Left lung (tissue), 10 donors: ENCODE results near the gene EZR. TPM values are rescaled to one million over a fixed set of nuclear protein-coding genes. Genes with fewer than 3 reads are reported as not detected.

Experiments
- ATAC-seq: fragments of 200-7000 bp; cut with Tn5 transposase; one replicate; pipeline ENCODE4 v1.9.1; 2020; ENCODE audit warnings: moderate library complexity
- DNase-seq, 4 donors: peaks; one replicate each; pipeline ENCODE4 v3.0.0-alpha.2; 2013 to 2020
- H3K27ac ChIP-seq, 2 donors: fragments of 200-600 bp; sonication (generic) in 1 of 2; one replicate each; pipeline versions ENCODE4 v1.5.0 to v1.8.0; 2020 to 2021
- H3K27me3 ChIP-seq, 2 donors: fragments of 200-600 bp; sonication (generic) in 1 of 2; one replicate each; pipeline versions ENCODE4 v1.5.0 to v1.8.0; 2020 to 2021
- H3K36me3 ChIP-seq, 2 donors: fragments of 200-600 bp; sonication (generic) in 1 of 2; one replicate each; pipeline versions ENCODE4 v1.5.0 to v1.8.0; 2020 to 2021
- H3K4me1 ChIP-seq, 2 donors: fragments of 200-600 bp; one replicate each; pipeline ENCODE4 v1.8.0; 2021
- H3K4me3 ChIP-seq, 2 donors: fragments of 200-600 bp; sonication (generic) in 1 of 2; one replicate each; pipeline versions ENCODE4 v1.5.0 to v1.8.0; 2020 to 2021; ENCODE audit warnings: mild to moderate bottlenecking in 1 of 2
- H3K9me3 ChIP-seq, 2 donors: fragments of 200-600 bp; sonication (generic) in 1 of 2; one replicate each; pipeline versions ENCODE4 v1.5.0 to v1.8.0; 2020 to 2021
- intact Hi-C, 2 donors: fragments of 100-400 bp; cut with DNase I; formaldehyde crosslinking; loops; one replicate each; pipeline versions ENCODE4 v1.11.2 to v1.14.2; 2022
- polyA plus RNA-seq, 6 donors: library from polyadenylated mRNA; unstranded; fragments of 120-200 nt; gene quantifications; one replicate each; pipeline ENCODE4 v1.2.1, GENCODE V29; 2013; ENCODE audit not compliant: insufficient read length in 6 of 6
- total RNA-seq, 2 donors: library from RNA; stranded (reverse); fragmentation: NEBNext Ultra II Directional; extraction: Animal tissue kit (Norgen Biotek cat#: 25700); gene quantifications; one replicate each; pipeline ENCODE4 v1.2.1, GENCODE V29; 2021
- TF ChIP-seq, protein P1 (sequence below), 2 donors: fragments of 200-600 bp; sonication (generic) in 1 of 2; IDR thresholded peaks; one replicate each; pipeline versions ENCODE4 v1.5.0 to v1.8.0; 2021; ENCODE audit warnings: antibody characterized with exemption in 2 of 2
- donor health status: DM: no; HTN: yes; CAD: no.
- donor health status: DM: no; HTN: no; CAD: no.

EZR gene
- total and polyA plus RNA-seq, 8 donors: 140 to 328 (median 161) TPM

DNA sequence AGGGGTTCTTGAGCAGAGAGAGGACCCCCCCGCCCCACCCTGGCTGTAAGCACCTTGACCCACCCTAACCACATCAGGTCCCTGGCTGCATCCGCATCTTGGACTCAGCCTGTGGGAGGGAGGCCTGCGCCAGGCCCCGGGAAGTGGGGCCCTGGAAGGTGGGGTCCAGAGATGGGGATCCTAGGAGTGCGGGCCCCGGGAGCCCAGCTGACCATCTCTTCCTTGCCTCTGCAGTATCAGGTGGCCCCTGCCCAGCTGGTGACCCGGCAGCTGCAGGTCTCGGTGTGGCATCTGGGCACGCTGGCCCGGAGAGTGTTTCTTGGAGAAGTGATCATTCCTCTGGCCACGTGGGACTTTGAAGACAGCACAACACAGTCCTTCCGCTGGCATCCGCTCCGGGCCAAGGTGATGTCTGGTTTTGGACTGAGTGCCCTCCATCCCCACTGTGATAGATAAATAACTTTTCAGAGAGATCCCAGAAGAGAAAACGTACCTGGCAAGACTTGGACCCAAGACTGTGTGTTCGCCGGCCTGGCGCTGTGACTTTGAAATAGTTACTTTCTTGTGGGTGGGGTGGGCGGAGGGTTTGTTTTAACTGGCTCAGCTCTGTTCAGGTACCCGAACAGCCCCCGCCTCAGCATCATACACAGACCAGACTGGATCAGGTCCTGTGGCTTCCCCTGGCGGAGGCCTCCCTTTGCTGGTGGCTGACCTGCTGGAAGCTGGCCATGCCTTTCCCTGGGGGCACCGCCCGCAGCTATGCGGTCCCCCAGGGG lies 62.0 kb downstream of the EZR start:
- ATAC-seq (no peak), DNase-seq (no peak)
- no peak overlapping the region for H3K27ac ChIP-seq
- no peaks in the 10 kb centered on the region for H3K27me3 ChIP-seq
- peaks cover 0 to 9% of the 10 kb centered on the region in 2 donors for H3K36me3 ChIP-seq
- no peak overlapping the region for H3K4me3 ChIP-seq
- H3K9me3 ChIP-seq: no peaks in the 10 kb centered on the region
- no peaks in the 10 kb centered on the region for H3K4me1 ChIP-seq
- intact Hi-C loops: no loop called here
- TF ChIP-seq, protein P1, sequence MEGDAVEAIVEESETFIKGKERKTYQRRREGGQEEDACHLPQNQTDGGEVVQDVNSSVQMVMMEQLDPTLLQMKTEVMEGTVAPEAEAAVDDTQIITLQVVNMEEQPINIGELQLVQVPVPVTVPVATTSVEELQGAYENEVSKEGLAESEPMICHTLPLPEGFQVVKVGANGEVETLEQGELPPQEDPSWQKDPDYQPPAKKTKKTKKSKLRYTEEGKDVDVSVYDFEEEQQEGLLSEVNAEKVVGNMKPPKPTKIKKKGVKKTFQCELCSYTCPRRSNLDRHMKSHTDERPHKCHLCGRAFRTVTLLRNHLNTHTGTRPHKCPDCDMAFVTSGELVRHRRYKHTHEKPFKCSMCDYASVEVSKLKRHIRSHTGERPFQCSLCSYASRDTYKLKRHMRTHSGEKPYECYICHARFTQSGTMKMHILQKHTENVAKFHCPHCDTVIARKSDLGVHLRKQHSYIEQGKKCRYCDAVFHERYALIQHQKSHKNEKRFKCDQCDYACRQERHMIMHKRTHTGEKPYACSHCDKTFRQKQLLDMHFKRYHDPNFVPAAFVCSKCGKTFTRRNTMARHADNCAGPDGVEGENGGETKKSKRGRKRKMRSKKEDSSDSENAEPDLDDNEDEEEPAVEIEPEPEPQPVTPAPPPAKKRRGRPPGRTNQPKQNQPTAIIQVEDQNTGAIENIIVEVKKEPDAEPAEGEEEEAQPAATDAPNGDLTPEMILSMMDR (IDR thresholded peaks at IDR 0.05): no peak

DNA sequence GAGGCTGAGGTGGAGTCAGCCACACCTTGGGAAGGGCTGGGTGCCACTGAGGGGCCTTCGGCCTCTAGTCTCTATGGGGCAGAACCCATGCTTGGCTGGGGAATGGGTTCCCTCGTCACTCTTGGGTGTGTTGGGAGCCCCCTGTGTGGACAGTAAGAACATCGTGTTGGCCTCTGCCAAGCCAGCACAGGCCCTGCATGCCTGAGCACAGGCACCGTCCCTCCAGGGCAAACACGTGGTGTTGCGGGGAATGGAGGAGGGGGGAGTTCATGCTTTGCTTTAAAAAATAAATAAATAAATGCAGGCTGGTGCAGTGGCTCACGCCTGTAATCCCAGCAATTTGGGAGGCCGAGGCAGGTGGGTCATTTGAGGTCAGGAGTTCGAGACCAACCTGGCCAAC lies 63.0 kb downstream of the EZR start:
- no peak for ATAC-seq
- Histone ChIP-seq H3K4me1 (no peaks in the 10 kb centered on the region), H3K36me3 (peaks cover 0 to 13% of the 10 kb centered on the region in 2 donors), H3K27me3 (no peaks in the 10 kb centered on the region), H3K4me3 (no peak overlapping the region), H3K9me3 (no peaks in the 10 kb centered on the region), H3K27ac (no peak overlapping the region)
- intact Hi-C loops: no loop called here
- no peak for DNase-seq
- TF ChIP-seq, protein P1 (IDR thresholded peaks at IDR 0.05): no peak

DNA sequence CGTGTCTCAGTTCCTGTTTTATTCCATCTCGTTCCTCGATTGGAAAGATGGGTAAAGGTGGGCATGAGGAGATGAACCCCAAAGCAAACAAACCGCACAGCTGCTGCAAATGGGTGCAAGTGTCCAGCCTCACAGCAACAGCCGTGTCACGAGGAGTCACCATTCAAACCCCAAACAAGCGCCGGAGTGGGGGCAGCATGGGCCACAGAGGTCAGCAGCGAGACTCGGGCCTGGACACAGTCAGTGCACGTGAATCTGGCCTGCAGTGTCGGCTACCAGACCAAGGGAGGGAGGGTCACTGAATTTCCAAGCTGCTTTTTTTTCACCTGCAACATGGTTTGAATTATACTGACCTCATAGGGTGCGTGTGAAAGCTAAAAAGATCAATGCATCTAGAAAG lies 63.5 kb downstream of the EZR start:
- ATAC-seq (no peak), DNase-seq (no peak)
- H3K9me3 ChIP-seq: no peaks in the 10 kb centered on the region
- no peaks in the 10 kb centered on the region for H3K4me1 ChIP-seq
- peaks cover 0 to 13% of the 10 kb centered on the region in 2 donors for H3K36me3 ChIP-seq
- TF ChIP-seq, protein P1 (IDR thresholded peaks at IDR 0.05): no peak
- H3K27me3 ChIP-seq: no peaks in the 10 kb centered on the region
- intact Hi-C loops: no loop called here
- H3K4me3 ChIP-seq: no peak overlapping the region
- H3K27ac ChIP-seq: no peak overlapping the region

DNA sequence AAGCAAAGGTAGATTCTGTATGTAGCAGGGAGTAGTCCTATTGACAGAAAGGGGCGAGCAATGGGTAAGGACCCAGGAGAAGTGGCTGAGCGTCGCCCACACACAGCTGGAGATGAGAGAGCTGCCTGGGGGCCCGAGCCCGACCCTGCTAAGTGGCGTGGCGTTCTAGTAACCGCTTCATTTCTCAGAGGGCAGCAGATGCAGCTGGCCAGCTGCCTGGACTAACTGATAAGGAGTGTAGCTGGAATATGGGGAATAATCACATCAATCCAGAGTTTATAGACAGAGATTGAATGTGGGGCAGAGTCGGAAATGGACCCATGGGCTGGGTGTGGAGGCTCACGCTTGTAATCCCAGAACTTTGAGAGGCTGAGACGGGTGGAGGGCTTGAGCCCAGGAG lies 64.4 kb downstream of the EZR start:
- DNase-seq (no peak), ATAC-seq (no peak)
- intact Hi-C loops: no loop called here
- H3K4me3 ChIP-seq: no peak overlapping the region
- H3K9me3 ChIP-seq: no peaks in the 10 kb centered on the region
- TF ChIP-seq, protein P1 (IDR thresholded peaks at IDR 0.05): no peak
- H3K27me3 ChIP-seq: no peaks in the 10 kb centered on the region
- H3K27ac ChIP-seq: no peak overlapping the region
- no peaks in the 10 kb centered on the region for H3K4me1 ChIP-seq
- H3K36me3 ChIP-seq: peaks cover 0 to 13% of the 10 kb centered on the region in 2 donors

DNA sequence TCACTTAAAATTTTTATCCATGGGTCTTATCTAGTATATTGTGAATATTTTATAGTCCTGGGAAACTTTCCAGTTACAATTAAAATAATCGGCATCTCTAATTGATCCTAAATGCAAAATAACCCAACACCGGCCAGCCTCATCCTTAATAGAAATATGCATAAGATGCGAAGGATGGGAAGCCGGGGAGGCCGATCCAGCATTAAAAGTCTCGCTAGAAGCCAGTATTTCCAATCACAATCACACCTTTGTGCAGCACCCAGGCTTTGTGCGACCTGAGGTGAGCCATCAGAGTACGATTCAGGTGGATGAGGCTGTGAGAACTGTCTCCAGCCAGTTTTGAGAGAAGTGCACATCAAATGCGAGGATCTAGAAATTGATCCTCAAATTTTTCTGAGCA lies 65.4 kb downstream of the EZR start:
- Histone ChIP-seq H3K4me3 (no peak overlapping the region), H3K4me1 (no peaks in the 10 kb centered on the region), H3K27me3 (no peaks in the 10 kb centered on the region), H3K36me3 (peaks cover 0 to 13% of the 10 kb centered on the region in 2 donors), H3K9me3 (no peaks in the 10 kb centered on the region), H3K27ac (no peak overlapping the region)
- TF ChIP-seq, protein P1 (IDR thresholded peaks at IDR 0.05): no peak
- no peak for ATAC-seq
- intact Hi-C loops: no loop called here
- DNase-seq: no peak
